HCT116 (cell line): ENCODE data around the gene KLHL35. TPM values are rescaled to one million over a fixed set of nuclear protein-coding genes. Genes with fewer than 3 reads are reported as not detected.

Source experiments
- ATAC-seq: fragments of 200-7000 bp; cut with Tn5 transposase; 2 replicates; pipeline ENCODE4 v1.9.1; 2020; ENCODE audit warnings: mild to moderate bottlenecking, moderate library complexity
- BruUV-seq: library from RNA; stranded (reverse); fragments of 400-500 nt; replicated peaks from 2 replicates; lab custom pipeline; 2021; lab: Mats Ljungman, UMichigan
- CTCF ChIA-PET: fragments of 300-600 bp; sonication (Branson Sonifier 250); formaldehyde crosslinking; loops from one replicate; lab custom pipeline; 2021; ENCODE audit warnings: antibody characterized with exemption; lab: Charles Lee
- POLR2A ChIA-PET: fragments of 300-600, 350-600 bp; sonication (Branson Sonifier 250); formaldehyde crosslinking; loops from one replicate; lab custom pipeline; 2021; ENCODE audit warnings: antibody characterized with exemption; lab: Charles Lee
- RAD21 ChIA-PET, 2 experiments: fragments of 300-600 bp; sonication (Branson Sonifier 250); formaldehyde crosslinking; loops; one replicate each; lab custom pipeline; 2023; ENCODE audit warnings: low total read pairs in 2 of 2; ENCODE audit not compliant: uncharacterized antibody in 2 of 2, unreplicated experiment in 2 of 2, low non-redundant PET in 1 of 2; lab: Charles Lee
- DNase-seq: peaks from one replicate; pipeline ENCODE4 v3.0.0-alpha.2; 2010; ENCODE audit warnings: low read depth, low spot score
- H2AFZ ChIP-seq: fragments of 200-600 bp; shearing (Covaris generic), sonication (generic); 2 replicates; pipeline ENCODE4 v1.6.1; 2017; ENCODE audit warnings: low read depth, mixed run types, mixed read lengths, antibody characterized with exemption, low read length; ENCODE audit not compliant: poor library complexity, severe bottlenecking
- H3K27ac ChIP-seq: 2 replicates; pipeline ENCODE4 v1.5.1; 2012; ENCODE audit warnings: low read depth, low read length
- H3K27me3 ChIP-seq: fragments of 200-600 bp; sonication (generic); 2 replicates; pipeline ENCODE4 v1.6.1; 2016; ENCODE audit warnings: mixed run types, low read length, mixed read lengths; ENCODE audit not compliant: insufficient read depth
- H3K36me3 ChIP-seq, 2 experiments: fragments of 200-500 bp in 1 of 2; fragments of 200-600 bp in 1 of 2; sonication (Bioruptor generic) in 1 of 2; sonication (generic) in 1 of 2; 2 replicates each; pipeline versions ENCODE4 v1.5.1 to v1.6.1; 2014 to 2016; ENCODE audit warnings: low read length in 2 of 2, inconsistent platforms in 1 of 2, mixed read lengths in 1 of 2, mixed run types in 1 of 2; ENCODE audit not compliant: insufficient read depth in 2 of 2, control insufficient read depth in 1 of 2
- H3K4me1 ChIP-seq, 2 experiments: fragments of 200-600 bp in 1 of 2; sonication (generic) in 1 of 2; 2 replicates each; pipeline versions ENCODE4 v1.5.1 to v1.6.1; 2012 to 2017; ENCODE audit warnings: low read length in 2 of 2, inconsistent platforms in 1 of 2, mild to moderate bottlenecking in 1 of 2, mixed read lengths in 1 of 2, mixed run types in 1 of 2, moderate library complexity in 1 of 2; ENCODE audit not compliant: insufficient read depth in 2 of 2, control insufficient read depth in 1 of 2
- H3K4me2 ChIP-seq: fragments of 200-600 bp; sonication (generic); 2 replicates; pipeline ENCODE4 v1.6.1; 2017; ENCODE audit warnings: mixed run types, low read length, mixed read lengths
- H3K4me3 ChIP-seq, 2 experiments: fragments of 200-600 bp in 1 of 2; sonication (generic) in 1 of 2; replicated peaks in 1 of 2; 2 replicates each; pipeline ENCODE4 v1.5.1; 2011 to 2016; ENCODE audit warnings: low read length in 2 of 2, control low read depth in 1 of 2, low read depth in 1 of 2, mild to moderate bottlenecking in 1 of 2, mixed read lengths in 1 of 2, mixed run types in 1 of 2
- H3K79me2 ChIP-seq: fragments of 200-600 bp; sonication (generic); 2 replicates; pipeline ENCODE4 v1.6.1; 2017; ENCODE audit warnings: mild to moderate bottlenecking, mixed run types, low read length, moderate library complexity, mixed read lengths; ENCODE audit not compliant: insufficient read depth
- H3K9ac ChIP-seq: fragments of 200-600 bp; sonication (generic); 2 replicates; pipeline ENCODE4 v1.6.1; 2016; ENCODE audit warnings: low read length, mixed read lengths
- H3K9me2 ChIP-seq: fragments of 200-600 bp; sonication (generic), shearing (Covaris generic); 2 replicates; pipeline ENCODE4 v1.6.1; 2017; ENCODE audit warnings: mixed run types, mild to moderate bottlenecking, moderate library complexity; ENCODE audit not compliant: insufficient read depth
- H3K9me3 ChIP-seq, 2 experiments: fragments of 200-500 bp in 1 of 2; fragments of 200-600 bp in 1 of 2; sonication (Bioruptor generic) in 1 of 2; sonication (generic) in 1 of 2; 2 replicates each; pipeline ENCODE4 v1.6.1; 2014 to 2017; ENCODE audit warnings: low read length in 2 of 2, mixed read lengths in 2 of 2, inconsistent platforms in 1 of 2, low read depth in 1 of 2, mild to moderate bottlenecking in 1 of 2, mixed run types in 1 of 2, moderate library complexity in 1 of 2; ENCODE audit not compliant: control insufficient read depth in 1 of 2, insufficient read depth in 1 of 2
- H4K20me1 ChIP-seq: fragments of 200-600 bp; sonication (generic), shearing (Covaris generic); 2 replicates; pipeline ENCODE4 v1.6.1; 2017; ENCODE audit warnings: mixed run types, mild to moderate bottlenecking, moderate library complexity; ENCODE audit not compliant: insufficient read depth
- CBX3 ChIP-seq: IDR thresholded peaks from 2 replicates; pipeline ENCODE4 v1.6.1; 2012; ENCODE audit warnings: low read depth
- CEBPB ChIP-seq: IDR thresholded peaks from 2 replicates; pipeline ENCODE4 v1.6.1; 2012; ENCODE audit warnings: low read depth
- EGR1 ChIP-seq: IDR thresholded peaks from 2 replicates; pipeline ENCODE4 v1.6.1; 2012; ENCODE audit warnings: low read depth
- ELF1 ChIP-seq: IDR thresholded peaks from 2 replicates; pipeline ENCODE4 v1.6.1; 2012; ENCODE audit warnings: low read depth, borderline replicate concordance
- EZH2phosphoT487 ChIP-seq: fragments of 200-600 bp; IDR thresholded peaks from 2 replicates; pipeline ENCODE4 v1.6.1; 2018; ENCODE audit warnings: antibody characterized with exemption, borderline replicate concordance
- JUND ChIP-seq: IDR thresholded peaks from 2 replicates; pipeline ENCODE4 v1.6.1; 2012
- MAX ChIP-seq: IDR thresholded peaks from 2 replicates; pipeline ENCODE4 v1.6.1; 2012
- POLR2A ChIP-seq: IDR thresholded peaks from 2 replicates; pipeline ENCODE4 v1.7.0; 2011; ENCODE audit warnings: borderline replicate concordance; ENCODE audit not compliant: insufficient read depth, insufficient read length; ENCODE audit errors: extremely low read depth
- SP1 ChIP-seq: IDR thresholded peaks from 2 replicates; pipeline ENCODE4 v1.6.1; 2012; ENCODE audit warnings: low read depth
- TCF7L2 ChIP-seq: IDR thresholded peaks from 2 replicates; pipeline ENCODE4 v1.7.0; 2011; ENCODE audit warnings: borderline replicate concordance, inconsistent platforms; ENCODE audit not compliant: insufficient read depth, insufficient read length; ENCODE audit errors: extremely low read depth
- YY1 ChIP-seq: IDR thresholded peaks from 2 replicates; pipeline ENCODE4 v1.6.1; 2011; ENCODE audit warnings: low read length, low read depth, moderate library complexity, mild to moderate bottlenecking; ENCODE audit not compliant: insufficient replicate concordance; ENCODE audit errors: extremely low read depth
- ZFX ChIP-seq: fragments of 450-650 bp; IDR thresholded peaks from 2 replicates; pipeline ENCODE4 v1.6.1; 2017
- intact Hi-C: fragments of 100-400 bp; cut with micrococcal nuclease; formaldehyde crosslinking; loops from 2 replicates; pipeline ENCODE4 v1.10.0; 2022
- total RNA-seq: library from RNA; stranded (reverse); gene quantifications from one replicate; pipeline ENCODE4 v1.2.1, GENCODE V29; 2021; ENCODE audit not compliant: unreplicated experiment
- TF ChIP-seq, protein P1 (sequence below), 3 experiments: fragments of 200-600 bp in 1 of 3; sonication (generic) in 1 of 3; IDR thresholded peaks in 2 of 3; conservative IDR thresholded peaks in 1 of 3; 2 replicates each; pipeline ENCODE4 v1.5.1; 2012 to 2017; ENCODE audit warnings: low read depth in 2 of 3, low read length in 2 of 3, antibody characterized with exemption in 1 of 3, borderline replicate concordance in 1 of 3, control low read depth in 1 of 3, mild to moderate bottlenecking in 1 of 3, mixed read lengths in 1 of 3, mixed run types in 1 of 3, moderate library complexity in 1 of 3; ENCODE audit not compliant: insufficient read depth in 1 of 3
- TF ChIP-seq, protein P2 (sequence below): IDR thresholded peaks from 2 replicates; pipeline ENCODE4 v1.6.1; 2011; ENCODE audit warnings: mild to moderate bottlenecking, low read length, moderate library complexity; ENCODE audit not compliant: insufficient replicate concordance; ENCODE audit errors: extremely low read depth

KLHL35 gene
- total RNA-seq, 1 experiment from 2014 or later: 1.7 TPM

DNA sequence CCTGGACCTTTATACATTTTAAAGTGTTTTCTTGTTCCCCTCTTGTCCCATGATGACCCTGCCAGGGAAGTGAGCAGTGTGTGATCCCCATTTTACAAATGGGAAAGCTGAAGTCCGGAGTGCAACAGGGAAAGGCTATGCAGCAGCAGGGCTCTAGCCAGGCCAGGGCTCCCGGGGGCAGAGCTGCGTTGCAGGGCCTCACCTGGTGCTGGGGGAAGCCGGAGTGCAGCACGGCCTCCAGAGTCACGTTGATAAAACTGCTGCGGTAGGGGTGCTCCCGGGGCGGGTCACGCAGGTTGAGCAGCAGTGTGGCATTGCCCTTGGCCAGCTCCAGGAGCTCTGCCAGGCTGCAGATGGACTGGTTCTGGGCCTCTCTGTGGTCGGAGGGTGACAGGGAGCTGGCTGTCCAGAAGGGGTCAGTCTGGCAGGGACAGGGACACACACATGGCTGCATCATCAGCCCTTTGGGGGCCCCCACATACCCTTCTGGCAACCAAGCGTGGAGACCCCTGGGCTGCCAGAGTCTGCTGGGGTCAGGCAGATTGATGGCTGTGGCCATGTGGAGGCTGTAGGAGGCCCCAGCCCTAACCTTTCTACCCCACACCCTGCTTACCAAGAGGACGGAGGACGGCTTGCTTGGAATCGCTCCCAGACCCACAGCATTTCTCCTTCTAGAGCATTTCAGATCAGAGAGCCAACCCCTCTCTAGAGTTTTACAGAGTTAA is 9.3 kb upstream of the KLHL35 start:
- RAD21 ChIA-PET: no interaction called here
- H3K9me2 ChIP-seq: no peaks in the 10 kb centered on the region

More for the DNA sequence above, 9.3 kb upstream of the KLHL35 start:
- Histone ChIP-seq H2AFZ (no peak overlapping the region), H3K27ac (no peak overlapping the region), H4K20me1 (no peaks in the 10 kb centered on the region), H3K27me3 (no peaks in the 10 kb centered on the region), H3K36me3 (no peaks in the 10 kb centered on the region), H3K4me3 (no peak overlapping the region), H3K9me3 (no peaks in the 10 kb centered on the region), H3K79me2 (no peaks in the 10 kb centered on the region), H3K9ac (no peak overlapping the region), H3K4me1 (no peaks in the 10 kb centered on the region), H3K4me2 (no peak overlapping the region)
- ATAC-seq (no peak), DNase-seq (no peak)
- ChIA-PET POLR2A (no interaction called here), CTCF (interaction anchor here (1.6 kb wide), 1 partner anchor 89 kb away, joined by 3 read pairs; no protein-coding TSS in a partner anchor)
- BruUV-seq: no TSS peak
- no peak for TF ChIP-seq CEBPB
- no peak for TF ChIP-seq ZFX
- TF ChIP-seq, protein P1, sequence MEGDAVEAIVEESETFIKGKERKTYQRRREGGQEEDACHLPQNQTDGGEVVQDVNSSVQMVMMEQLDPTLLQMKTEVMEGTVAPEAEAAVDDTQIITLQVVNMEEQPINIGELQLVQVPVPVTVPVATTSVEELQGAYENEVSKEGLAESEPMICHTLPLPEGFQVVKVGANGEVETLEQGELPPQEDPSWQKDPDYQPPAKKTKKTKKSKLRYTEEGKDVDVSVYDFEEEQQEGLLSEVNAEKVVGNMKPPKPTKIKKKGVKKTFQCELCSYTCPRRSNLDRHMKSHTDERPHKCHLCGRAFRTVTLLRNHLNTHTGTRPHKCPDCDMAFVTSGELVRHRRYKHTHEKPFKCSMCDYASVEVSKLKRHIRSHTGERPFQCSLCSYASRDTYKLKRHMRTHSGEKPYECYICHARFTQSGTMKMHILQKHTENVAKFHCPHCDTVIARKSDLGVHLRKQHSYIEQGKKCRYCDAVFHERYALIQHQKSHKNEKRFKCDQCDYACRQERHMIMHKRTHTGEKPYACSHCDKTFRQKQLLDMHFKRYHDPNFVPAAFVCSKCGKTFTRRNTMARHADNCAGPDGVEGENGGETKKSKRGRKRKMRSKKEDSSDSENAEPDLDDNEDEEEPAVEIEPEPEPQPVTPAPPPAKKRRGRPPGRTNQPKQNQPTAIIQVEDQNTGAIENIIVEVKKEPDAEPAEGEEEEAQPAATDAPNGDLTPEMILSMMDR (IDR thresholded peaks at IDR 0.05 in 2 of 3, conservative IDR thresholded peaks at IDR 0.05 in 1 of 3; ENCODE audit: borderline replicate concordance in 1 of 3, insufficient read depth in 1 of 3, low read depth in 2 of 3, low read length in 2 of 3): no peak
- TF ChIP-seq JUND: no peak
- no peak for TF ChIP-seq YY1
- no peak for TF ChIP-seq MAX
- no peak for TF ChIP-seq CBX3
- TF ChIP-seq, protein P2, sequence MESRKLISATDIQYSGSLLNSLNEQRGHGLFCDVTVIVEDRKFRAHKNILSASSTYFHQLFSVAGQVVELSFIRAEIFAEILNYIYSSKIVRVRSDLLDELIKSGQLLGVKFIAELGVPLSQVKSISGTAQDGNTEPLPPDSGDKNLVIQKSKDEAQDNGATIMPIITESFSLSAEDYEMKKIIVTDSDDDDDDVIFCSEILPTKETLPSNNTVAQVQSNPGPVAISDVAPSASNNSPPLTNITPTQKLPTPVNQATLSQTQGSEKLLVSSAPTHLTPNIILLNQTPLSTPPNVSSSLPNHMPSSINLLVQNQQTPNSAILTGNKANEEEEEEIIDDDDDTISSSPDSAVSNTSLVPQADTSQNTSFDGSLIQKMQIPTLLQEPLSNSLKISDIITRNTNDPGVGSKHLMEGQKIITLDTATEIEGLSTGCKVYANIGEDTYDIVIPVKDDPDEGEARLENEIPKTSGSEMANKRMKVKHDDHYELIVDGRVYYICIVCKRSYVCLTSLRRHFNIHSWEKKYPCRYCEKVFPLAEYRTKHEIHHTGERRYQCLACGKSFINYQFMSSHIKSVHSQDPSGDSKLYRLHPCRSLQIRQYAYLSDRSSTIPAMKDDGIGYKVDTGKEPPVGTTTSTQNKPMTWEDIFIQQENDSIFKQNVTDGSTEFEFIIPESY: no peak
- TF ChIP-seq TCF7L2: no peak
- TF ChIP-seq POLR2A: no peak
- TF ChIP-seq EGR1: no peak
- TF ChIP-seq SP1: no peak
- TF ChIP-seq ELF1: no peak
- TF ChIP-seq EZH2phosphoT487: no peak
- intact Hi-C loops: loop anchor here (10.0 kb wide), 1 partner anchor 422 kb away; no protein-coding TSS in a partner anchor
